H9 (cell line): ENCODE measurements around the gene AK4. TPM values are rescaled to one million over a fixed set of nuclear protein-coding genes. Genes with fewer than 3 reads are reported as not detected.

ENCODE experiments used
- DNase-seq: peaks from one replicate; pipeline ENCODE4 v3.0.0-alpha.2; 2017
- H2AFZ ChIP-seq: one replicate; pipeline ENCODE4 v1.6.1; 2013; ENCODE audit warnings: mild to moderate bottlenecking, low read length, control low read depth, moderate library complexity
- H2AK5ac ChIP-seq: 2 replicates; pipeline ENCODE4 v1.6.1; 2013; ENCODE audit warnings: low read length, control low read depth, mixed read lengths; ENCODE audit not compliant: insufficient read length
- H2BK120ac ChIP-seq: one replicate; pipeline ENCODE4 v1.6.1; 2013; ENCODE audit warnings: low read depth, mild to moderate bottlenecking, low read length, control low read depth, inconsistent platforms; ENCODE audit not compliant: poor library complexity, severe bottlenecking
- H2BK12ac ChIP-seq: 2 replicates; pipeline ENCODE4 v1.6.1; 2013; ENCODE audit warnings: low read length, control low read depth, mixed read lengths, low read depth; ENCODE audit not compliant: insufficient read length
- H2BK15ac ChIP-seq: 2 replicates; pipeline ENCODE4 v1.6.1; 2013; ENCODE audit warnings: low read depth, low read length, control low read depth
- H2BK20ac ChIP-seq: one replicate; pipeline ENCODE4 v1.6.1; 2013; ENCODE audit warnings: low read depth, mild to moderate bottlenecking, low read length, control low read depth, inconsistent platforms; ENCODE audit not compliant: poor library complexity, severe bottlenecking
- H2BK5ac ChIP-seq: 2 replicates; pipeline ENCODE4 v1.6.1; 2013; ENCODE audit warnings: low read length, control low read depth, mixed read lengths; ENCODE audit not compliant: insufficient read length
- H3K14ac ChIP-seq: 2 replicates; pipeline ENCODE4 v1.6.1; 2013; ENCODE audit warnings: low read length, control low read depth; ENCODE audit not compliant: insufficient read depth
- H3K18ac ChIP-seq: 2 replicates; pipeline ENCODE4 v1.6.1; 2013; ENCODE audit warnings: low read depth, mild to moderate bottlenecking, mixed read lengths, low read length, control low read depth; ENCODE audit not compliant: insufficient read length
- H3K23ac ChIP-seq: 2 replicates; pipeline ENCODE4 v1.6.1; 2013; ENCODE audit warnings: low read length, control low read depth, mixed read lengths, low read depth; ENCODE audit not compliant: insufficient read length
- H3K23me2 ChIP-seq: 2 replicates; pipeline ENCODE4 v1.6.1; 2013; ENCODE audit warnings: low read depth, mild to moderate bottlenecking, mixed read lengths, low read length, control low read depth; ENCODE audit not compliant: insufficient read length, poor library complexity, severe bottlenecking
- H3K27ac ChIP-seq: 2 replicates; pipeline ENCODE4 v1.5.1; 2013; ENCODE audit warnings: low read length, control low read depth, mixed read lengths, low read depth; ENCODE audit not compliant: insufficient read length
- H3K27me3 ChIP-seq: 2 replicates; pipeline ENCODE4 v1.6.1; 2013; ENCODE audit warnings: low read length, control low read depth, inconsistent platforms; ENCODE audit not compliant: insufficient read depth
- H3K4ac ChIP-seq: 2 replicates; pipeline ENCODE4 v1.6.1; 2013; ENCODE audit warnings: low read depth, mild to moderate bottlenecking, control low read depth, inconsistent platforms, low read length, moderate library complexity
- H3K4me1 ChIP-seq: 2 replicates; pipeline ENCODE4 v1.6.1; 2013; ENCODE audit warnings: low read length, control low read depth, inconsistent platforms; ENCODE audit not compliant: insufficient read depth
- H3K4me2 ChIP-seq: 2 replicates; pipeline ENCODE4 v1.6.1; 2013; ENCODE audit warnings: low read length, control low read depth, mixed read lengths; ENCODE audit not compliant: insufficient read length, insufficient read depth
- H3K56ac ChIP-seq: 2 replicates; pipeline ENCODE4 v1.6.1; 2013; ENCODE audit warnings: low read depth, mild to moderate bottlenecking, mixed read lengths, low read length, control low read depth; ENCODE audit not compliant: insufficient read length
- H3K79me1 ChIP-seq: 2 replicates; pipeline ENCODE4 v1.6.1; 2013; ENCODE audit warnings: low read depth, mild to moderate bottlenecking, moderate library complexity, low read length, control low read depth, inconsistent platforms; ENCODE audit not compliant: insufficient read depth, poor library complexity, severe bottlenecking
- H3K79me2 ChIP-seq: 2 replicates; pipeline ENCODE4 v1.6.1; 2013; ENCODE audit warnings: low read length, control low read depth, inconsistent platforms; ENCODE audit not compliant: insufficient read depth
- H3K9ac ChIP-seq: 2 replicates; pipeline ENCODE4 v1.6.1; 2013; ENCODE audit warnings: low read length, control low read depth, mixed read lengths; ENCODE audit not compliant: insufficient read length; ENCODE audit errors: extremely low read depth
- H3K9me3 ChIP-seq: one replicate; pipeline ENCODE4 v1.6.1; 2013; ENCODE audit warnings: low read depth, low read length, inconsistent platforms; ENCODE audit not compliant: control insufficient read depth
- H3T11ph ChIP-seq: one replicate; pipeline ENCODE4 v1.6.1; 2013; ENCODE audit warnings: mild to moderate bottlenecking, low read length, control low read depth, inconsistent platforms
- H4K20me1 ChIP-seq: one replicate; pipeline ENCODE4 v1.6.1; 2013; ENCODE audit not compliant: control insufficient read depth, insufficient read length, insufficient read depth
- H4K5ac ChIP-seq: 2 replicates; pipeline ENCODE4 v1.6.1; 2013; ENCODE audit warnings: low read depth, mild to moderate bottlenecking, mixed read lengths, low read length, control low read depth; ENCODE audit not compliant: insufficient read length
- H4K8ac ChIP-seq: replicated peaks from 2 replicates; pipeline ENCODE4 v1.6.1; 2013; ENCODE audit warnings: low read length, control low read depth, mixed read lengths, low read depth; ENCODE audit not compliant: insufficient read length
- H4K91ac ChIP-seq: 2 replicates; pipeline ENCODE4 v1.6.1; 2013; ENCODE audit warnings: low read depth, mild to moderate bottlenecking, moderate library complexity, mixed read lengths, low read length, control low read depth; ENCODE audit not compliant: insufficient read length
- H3K27ac Mint-ChIP-seq, 3 experiments: 2 replicates in 2 of 3; 3 replicates in 1 of 3; pipeline ENCODE4 v1.8.0; 2020 to 2021; ENCODE audit warnings: mixed read lengths in 3 of 3, mild to moderate bottlenecking in 1 of 3, moderate library complexity in 1 of 3
- H3K27me3 Mint-ChIP-seq: 2 replicates; pipeline ENCODE4 v1.8.0; 2021; ENCODE audit warnings: low read depth, mild to moderate bottlenecking, moderate library complexity, mixed read lengths
- H3K36me3 Mint-ChIP-seq, 3 experiments: 2 replicates in 2 of 3; 3 replicates in 1 of 3; pipeline ENCODE4 v1.8.0; 2020 to 2021; ENCODE audit warnings: low read depth in 3 of 3, mixed read lengths in 3 of 3; ENCODE audit not compliant: insufficient read depth in 1 of 3
- H3K4me1 Mint-ChIP-seq, 2 experiments: 2 replicates each; pipeline ENCODE4 v1.8.0; 2020; ENCODE audit warnings: mixed read lengths in 2 of 2
- H3K4me3 Mint-ChIP-seq, 2 experiments: 2 replicates in 1 of 2; 3 replicates in 1 of 2; pipeline ENCODE4 v1.8.0; 2020 to 2021; ENCODE audit warnings: mild to moderate bottlenecking in 2 of 2, mixed read lengths in 2 of 2, moderate library complexity in 1 of 2
- H3K9me3 Mint-ChIP-seq, 2 experiments: 2 replicates in 1 of 2; 3 replicates in 1 of 2; pipeline ENCODE4 v1.8.0; 2020; ENCODE audit warnings: mild to moderate bottlenecking in 2 of 2, mixed read lengths in 2 of 2, moderate library complexity in 1 of 2
- WGBS: extraction: QIAGEN DNeasy Blood & Tissue Kit; methylation state at CpG from one replicate; pipeline ENCODE4 v1.1.7; 2013; ENCODE audit warnings: missing lambda C conversion rate, low lambda C conversion rate, mixed read lengths; ENCODE audit not compliant: insufficient read length; ENCODE audit errors: extremely low coverage; 5-methylcytosine and 5-hydroxymethylcytosine counted together
- total RNA-seq: library from RNA; stranded (reverse); gene quantifications from 2 replicates; pipeline ENCODE4 v1.2.1, GENCODE V29; 2021
- TF ChIP-seq, protein P1 (sequence below): fragments of 200-600 bp; sonication (generic); conservative IDR thresholded peaks from 3 replicates; pipeline ENCODE4 v1.8.0; 2021; ENCODE audit warnings: antibody characterized with exemption, mild to moderate bottlenecking

Gene AK4
- total RNA-seq, 1 experiment from 2014 or later: 45.6 TPM

DNA sequence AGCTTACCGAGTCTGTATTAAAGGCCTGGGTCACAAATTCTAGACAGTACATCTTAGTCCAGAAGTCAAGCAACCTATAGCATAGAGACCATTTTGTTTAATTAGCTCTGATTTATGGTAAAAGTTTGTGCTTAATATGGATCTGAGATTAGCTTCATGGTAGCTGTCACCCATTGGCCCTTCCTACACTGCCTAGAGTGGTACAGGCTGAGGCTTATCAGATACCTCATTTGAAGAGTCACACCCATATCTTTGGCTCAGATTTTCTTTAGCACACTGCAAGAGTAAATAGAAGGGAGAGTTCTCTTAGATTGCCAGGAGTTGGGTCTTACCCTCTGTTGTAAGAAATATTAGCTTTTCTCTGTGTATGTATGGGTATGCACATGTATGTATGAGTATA, 3.6 kb downstream of the AK4 start:
- H4K91ac ChIP-seq: no peak overlapping the region
- no peak overlapping the region for H3K9ac ChIP-seq
- no peak overlapping the region for H2AFZ ChIP-seq
- no peak overlapping the region for H2BK5ac ChIP-seq
- no peak overlapping the region for H3K23ac ChIP-seq
- WGBS: no CpG with 5 or more reads among the region's 1 CpG
- peaks cover 26% of the 10 kb centered on the region for H3K23me2 ChIP-seq
- H3K4me1 Mint-ChIP-seq: peaks cover 28 to 51% of the 10 kb centered on the region in 2 experiments
- no peak overlapping the region for H2BK120ac ChIP-seq
- no peak overlapping the region for H3K27ac ChIP-seq
- TF ChIP-seq, protein P1, sequence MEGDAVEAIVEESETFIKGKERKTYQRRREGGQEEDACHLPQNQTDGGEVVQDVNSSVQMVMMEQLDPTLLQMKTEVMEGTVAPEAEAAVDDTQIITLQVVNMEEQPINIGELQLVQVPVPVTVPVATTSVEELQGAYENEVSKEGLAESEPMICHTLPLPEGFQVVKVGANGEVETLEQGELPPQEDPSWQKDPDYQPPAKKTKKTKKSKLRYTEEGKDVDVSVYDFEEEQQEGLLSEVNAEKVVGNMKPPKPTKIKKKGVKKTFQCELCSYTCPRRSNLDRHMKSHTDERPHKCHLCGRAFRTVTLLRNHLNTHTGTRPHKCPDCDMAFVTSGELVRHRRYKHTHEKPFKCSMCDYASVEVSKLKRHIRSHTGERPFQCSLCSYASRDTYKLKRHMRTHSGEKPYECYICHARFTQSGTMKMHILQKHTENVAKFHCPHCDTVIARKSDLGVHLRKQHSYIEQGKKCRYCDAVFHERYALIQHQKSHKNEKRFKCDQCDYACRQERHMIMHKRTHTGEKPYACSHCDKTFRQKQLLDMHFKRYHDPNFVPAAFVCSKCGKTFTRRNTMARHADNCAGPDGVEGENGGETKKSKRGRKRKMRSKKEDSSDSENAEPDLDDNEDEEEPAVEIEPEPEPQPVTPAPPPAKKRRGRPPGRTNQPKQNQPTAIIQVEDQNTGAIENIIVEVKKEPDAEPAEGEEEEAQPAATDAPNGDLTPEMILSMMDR: no peak
- H3K56ac ChIP-seq: no peak overlapping the region
- no peaks in the 10 kb centered on the region for H3K27me3 ChIP-seq
- peak overlapping the region in 1 of 2 experiments; percentile 30; a peak in 2 of 5 replicates for H3K4me3 Mint-ChIP-seq
- no peak overlapping the region for H3K18ac ChIP-seq
- no peak overlapping the region for H2BK15ac ChIP-seq
- peak overlapping the region in 1 of 3 experiments; percentile 100; a peak in 3 of 7 replicates for H3K27ac Mint-ChIP-seq
- H3T11ph ChIP-seq: no peak overlapping the region
- H3K9me3 Mint-ChIP-seq: no peaks in the 10 kb centered on the region; a peak in 1 of 5 replicates
- H3K4me2 ChIP-seq: no peak overlapping the region
- H2AK5ac ChIP-seq: no peak overlapping the region
- no peak overlapping the region for H4K5ac ChIP-seq
- H4K20me1 ChIP-seq: no peaks in the 10 kb centered on the region
- no peak overlapping the region for H2BK20ac ChIP-seq
- no peak overlapping the region for H2BK12ac ChIP-seq
- no peak for DNase-seq
- H3K4ac ChIP-seq: no peak overlapping the region
- H3K79me1 ChIP-seq: no peaks in the 10 kb centered on the region
- no peaks in the 10 kb centered on the region for H3K9me3 ChIP-seq
- H3K36me3 Mint-ChIP-seq: peaks cover 0 to 7% (median 0%) of the 10 kb centered on the region in 3 experiments; a peak in 2 of 7 replicates
- H3K79me2 ChIP-seq: peaks cover 30% of the 10 kb centered on the region; the same call in 1 of the 2 replicates
- no peak overlapping the region for H3K14ac ChIP-seq
- peaks cover 49% of the 10 kb centered on the region for H3K27me3 Mint-ChIP-seq
- H4K8ac ChIP-seq: no peak overlapping the region
- H3K4me1 ChIP-seq: peaks cover 3% of the 10 kb centered on the region; the same call in 1 of the 2 replicates
